ENCODE data around the gene PFKFB4. TPM values are rescaled to one million over a fixed set of nuclear protein-coding genes. Genes with fewer than 3 reads are reported as not detected.

Gene PFKFB4
- 8.3 TPM for total RNA-seq

GRCh38 chr3:48556796-48557626, at the start of gene PFKFB4:
Gene PFKFB4, minus strand, starts transcription at chr3:48556803. Its CDS starts 26 bp downstream, at chr3:48556777.
- peak; percentile 91 for ATAC-seq

GRCh38 chr3:48601622-48601994, 45.0 kb upstream of the PFKFB4 start:
- no peak for ATAC-seq

DNA sequence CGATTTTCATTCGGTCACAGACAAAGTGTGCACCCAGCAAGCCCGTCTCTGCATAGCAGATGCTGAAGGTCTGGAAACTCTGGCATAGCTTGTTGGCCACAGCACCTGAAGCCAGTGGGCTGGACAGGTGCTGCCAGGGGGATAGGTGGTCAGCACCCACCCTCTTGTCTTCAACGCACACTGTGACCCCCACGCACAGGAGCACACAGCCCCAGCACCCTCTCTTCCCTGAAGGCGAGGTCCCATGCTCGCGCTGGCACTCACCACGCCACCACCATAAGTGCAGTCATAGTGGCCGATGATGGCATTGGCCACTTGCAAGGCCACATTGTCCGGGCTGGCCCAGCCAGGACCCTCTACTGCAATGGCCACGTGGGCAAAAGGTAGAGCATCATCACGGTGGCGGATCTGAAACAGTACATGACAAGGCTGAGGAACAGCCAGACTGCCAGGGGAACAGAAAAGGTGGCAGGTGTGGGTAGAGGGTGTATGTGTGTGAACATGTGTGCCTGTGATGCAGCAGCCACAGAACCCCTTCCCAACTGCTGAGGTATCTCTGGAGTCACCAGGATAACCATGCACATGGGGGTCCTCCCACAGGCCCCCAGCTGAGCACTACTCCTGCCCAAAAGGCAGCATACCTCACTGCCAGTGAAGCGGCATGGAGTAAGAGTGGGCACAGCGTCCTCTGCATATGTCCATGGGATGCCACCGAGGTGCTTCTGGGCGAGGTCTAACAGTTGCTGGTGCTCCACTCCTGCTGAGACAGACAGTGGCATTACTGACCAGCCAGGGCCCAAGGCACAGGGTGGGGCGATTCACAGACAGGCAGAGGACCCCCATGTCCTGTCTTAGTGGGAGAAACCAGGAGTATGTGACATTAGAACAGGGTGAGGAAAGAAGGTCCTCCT, 44.4 kb upstream of the PFKFB4 start:
- ATAC-seq = no peak

DNA sequence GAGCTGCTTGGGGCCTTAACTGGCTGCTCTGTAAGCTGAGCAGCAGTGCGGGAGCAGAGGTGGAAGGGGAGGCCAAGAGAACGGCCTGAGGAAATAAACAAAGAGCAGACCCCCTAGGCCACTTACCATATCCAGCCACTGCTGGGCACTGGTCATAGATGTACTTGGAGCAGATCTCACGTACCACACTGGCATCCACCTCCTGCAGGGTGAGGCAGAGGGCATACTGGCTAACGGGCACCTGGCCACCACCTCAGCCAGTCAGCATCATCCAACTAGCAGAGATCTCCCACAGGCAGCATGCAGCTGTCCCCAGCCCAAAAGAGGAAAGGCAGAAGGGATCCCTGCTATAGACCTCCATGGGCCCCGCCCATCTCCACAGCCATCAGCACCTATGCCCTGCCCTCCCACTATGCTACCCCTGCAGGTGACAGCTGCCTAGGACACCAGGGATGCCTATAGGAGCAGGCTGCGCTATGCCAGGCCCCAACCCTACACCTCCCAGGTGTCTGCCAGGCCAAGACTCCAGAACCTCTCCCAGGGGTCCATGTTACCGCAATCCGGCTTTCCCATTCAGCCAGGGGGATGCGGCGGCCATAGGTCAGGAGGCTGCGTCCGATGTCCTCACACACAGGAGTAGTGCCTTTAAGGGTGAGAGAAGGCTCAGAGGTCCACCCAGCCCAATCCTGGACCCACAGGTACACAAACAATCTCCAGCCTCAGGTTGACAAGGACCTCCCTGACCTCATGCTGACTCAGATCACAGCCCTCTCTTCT, 43.1 kb upstream of the PFKFB4 start:
- no peak for ATAC-seq

GRCh38 chr3:48599077-48599501, 42.5 kb upstream of the PFKFB4 start:
- peak; percentile 86 for ATAC-seq

DNA sequence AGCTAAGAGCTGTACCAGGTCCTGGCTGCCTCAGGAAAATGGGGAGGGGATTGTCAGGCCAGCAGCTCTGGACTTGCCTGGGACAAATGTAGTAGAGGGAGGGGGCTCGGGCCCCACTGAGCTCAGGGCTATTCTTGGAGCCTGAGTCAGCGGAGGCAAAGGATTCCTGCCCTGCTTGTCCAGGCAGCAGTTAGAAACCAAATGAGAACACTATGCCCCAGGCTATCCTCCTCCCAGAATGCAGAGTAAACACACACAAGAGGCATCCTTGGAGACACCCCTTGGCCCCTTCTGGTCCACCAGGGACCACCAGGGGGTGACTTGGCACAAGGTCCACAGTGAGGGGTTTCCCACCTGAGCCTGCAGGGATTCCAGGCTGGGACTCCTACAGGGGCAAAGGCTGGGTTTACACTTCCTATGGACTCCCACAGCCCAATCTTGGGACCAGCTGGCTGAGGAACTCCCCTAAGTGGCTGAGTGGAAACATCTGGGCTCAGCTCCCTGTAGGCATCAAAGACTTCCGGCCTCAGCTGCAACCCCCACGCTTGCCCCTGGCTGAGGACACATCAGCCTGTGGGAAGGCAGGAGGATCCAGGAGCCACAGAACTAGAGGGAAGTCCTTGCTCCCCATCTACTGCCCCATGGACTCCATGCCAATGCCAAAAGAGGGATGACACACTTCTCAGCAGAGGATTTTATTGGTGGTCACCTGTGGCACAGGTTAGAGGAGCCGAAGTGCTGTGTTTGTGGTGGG, 41.9 kb upstream of the PFKFB4 start:
- peak; percentile 55 for ATAC-seq

DNA sequence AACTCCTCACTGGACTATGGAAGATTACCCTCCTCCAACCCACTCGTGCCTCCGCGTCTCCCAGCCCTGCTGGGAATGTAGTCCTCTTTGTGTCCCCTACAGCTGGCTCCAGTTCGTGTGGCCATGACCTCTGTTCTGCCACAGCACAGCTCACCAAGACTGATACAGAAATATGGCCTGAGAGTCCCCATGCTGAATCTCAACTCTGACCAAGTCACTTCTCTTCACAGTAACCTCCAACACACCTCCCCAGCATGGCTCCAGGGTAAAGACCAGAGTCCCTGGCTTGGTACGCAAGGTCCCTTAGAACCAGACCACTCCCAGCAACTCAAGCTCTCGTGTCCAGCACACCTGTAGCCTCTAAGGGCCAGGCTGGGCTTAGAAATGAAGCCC, 40.8 kb upstream of the PFKFB4 start:
- ATAC-seq = no peak

GRCh38 chr3:48596676-48597407, 40.2 kb upstream of the PFKFB4 start:
- no peak for ATAC-seq

- ATAC-seq = no peak
These were observed 39.6 kb upstream of the PFKFB4 start for GRCh38 chr3:48596157-48596556.

DNA sequence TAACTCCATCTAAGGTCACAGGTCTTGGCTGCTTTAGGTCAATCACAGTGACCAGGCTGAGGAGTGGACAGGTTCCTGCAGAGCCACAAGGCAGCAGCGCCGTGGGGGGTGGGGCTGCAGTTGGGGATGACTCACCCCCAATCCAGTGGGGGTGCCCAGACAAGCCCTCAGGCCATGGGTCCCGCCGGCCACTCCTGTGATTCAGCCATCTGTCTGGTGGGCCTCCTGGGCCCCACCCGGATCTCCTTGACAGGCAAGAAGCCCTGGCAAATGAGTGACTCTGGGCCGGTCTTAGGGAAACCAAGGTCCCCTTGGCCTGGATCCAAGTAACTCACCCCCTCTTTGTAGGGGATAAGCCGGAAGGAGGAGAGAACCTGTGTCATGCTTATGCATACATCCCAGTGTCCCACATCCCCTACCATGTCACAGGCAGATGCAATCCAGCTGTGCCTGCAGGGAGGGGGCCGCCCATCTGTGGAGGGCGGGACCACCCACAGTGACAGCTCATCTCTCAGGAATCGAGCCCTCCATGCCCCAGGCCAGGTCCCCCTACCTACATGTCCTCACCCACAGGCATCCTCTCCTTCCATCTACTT, 39.0 kb upstream of the PFKFB4 start:
- ATAC-seq = peak; percentile 36

GRCh38 chr3:48595075-48595525, 38.5 kb upstream of the PFKFB4 start, which contains the start of gene COL7A1:
Gene COL7A1, minus strand, starts transcription at chr3:48595329. Its CDS starts 170 bp downstream, at chr3:48595159.
- no peak for ATAC-seq

GRCh38 chr3:48594417-48595049, 37.9 kb upstream of the PFKFB4 start:
- no peak for ATAC-seq

GRCh38 chr3:48593337-48593736, 36.7 kb upstream of the PFKFB4 start:
- ATAC-seq = no peak

- no peak for ATAC-seq
These were observed 36.0 kb upstream of the PFKFB4 start for GRCh38 chr3:48592519-48593087.

DNA sequence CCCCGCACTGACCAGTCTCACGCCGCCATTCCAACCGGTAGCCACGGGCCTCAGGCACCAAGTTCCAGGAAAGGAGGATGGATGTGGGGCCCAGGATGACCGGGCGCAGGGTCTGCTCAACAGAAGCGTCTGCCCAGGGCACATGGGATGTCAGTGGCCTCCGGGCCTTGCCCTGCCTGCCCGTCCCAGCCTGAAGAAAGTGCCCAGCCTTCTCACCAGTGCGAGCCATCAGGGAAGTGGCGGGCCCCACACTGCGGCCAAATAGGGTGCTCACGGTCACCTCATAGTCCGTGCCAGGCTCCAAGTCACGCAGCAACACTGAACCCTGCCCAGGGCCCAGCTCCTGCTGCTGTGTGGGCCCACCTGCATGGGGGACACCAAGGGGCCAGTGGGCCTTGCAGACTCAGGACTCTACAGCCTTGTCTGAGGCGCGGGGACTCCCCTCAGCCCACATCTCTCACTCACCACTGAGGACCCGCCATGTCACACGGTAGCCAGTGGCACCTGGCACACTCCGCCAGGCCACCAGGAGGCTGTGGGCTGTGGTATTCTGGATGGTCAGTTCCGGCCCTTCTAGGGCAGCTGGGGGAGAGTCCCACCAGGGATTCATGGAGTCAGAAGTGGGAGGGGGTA, 35.4 kb upstream of the PFKFB4 start:
- ATAC-seq = no peak

GRCh38 chr3:48591436-48591835, 34.8 kb upstream of the PFKFB4 start:
- no peak for ATAC-seq

DNA sequence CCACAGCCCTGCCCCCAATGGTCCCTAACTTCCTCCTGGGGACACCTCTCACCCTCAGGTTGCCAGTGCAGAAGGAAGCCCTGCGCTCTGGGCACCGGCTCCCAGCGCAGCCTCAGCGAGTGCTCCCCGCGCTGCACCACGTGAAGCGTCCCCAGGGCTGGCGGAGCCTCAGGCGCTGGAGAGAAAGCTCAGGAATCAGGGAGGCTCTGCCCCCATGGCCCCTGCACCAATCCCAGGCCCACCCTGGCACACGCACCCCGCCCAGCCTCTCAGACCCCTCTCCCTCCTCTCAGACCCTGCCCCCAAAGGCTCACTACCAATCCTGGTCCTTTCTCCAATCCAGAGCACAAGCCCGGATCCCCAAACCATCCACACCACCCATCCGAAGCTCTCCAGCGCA, 31.6 kb upstream of the PFKFB4 start:
- no peak for ATAC-seq

DNA sequence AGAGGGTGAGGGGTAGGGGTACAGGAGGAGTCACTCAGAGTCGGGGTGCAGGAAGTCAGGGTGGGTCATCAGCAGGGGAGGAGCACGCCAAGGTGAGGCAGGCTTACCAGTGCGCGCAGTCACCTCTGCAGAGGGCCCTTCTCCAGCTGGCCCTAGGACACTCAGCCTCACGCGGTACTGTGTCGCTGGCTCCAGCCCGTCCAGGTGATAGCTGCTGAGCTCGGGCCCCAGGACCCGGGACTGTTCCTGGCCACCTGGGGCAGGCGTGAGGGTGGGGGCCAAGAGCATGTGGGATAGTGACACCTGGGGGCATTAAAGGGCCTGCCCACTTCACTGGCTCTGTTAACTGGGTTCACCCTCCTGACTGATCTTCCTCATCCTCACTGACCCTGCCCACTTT, 31.1 kb upstream of the PFKFB4 start:
- ATAC-seq = no peak

- ATAC-seq = no peak
These were observed 28.8 kb upstream of the PFKFB4 start for GRCh38 chr3:48585411-48585810.

Data from esophagus mucosa (tissue), 1 donor.